Measurements from ENCODE around the gene KIF9.

DNA sequence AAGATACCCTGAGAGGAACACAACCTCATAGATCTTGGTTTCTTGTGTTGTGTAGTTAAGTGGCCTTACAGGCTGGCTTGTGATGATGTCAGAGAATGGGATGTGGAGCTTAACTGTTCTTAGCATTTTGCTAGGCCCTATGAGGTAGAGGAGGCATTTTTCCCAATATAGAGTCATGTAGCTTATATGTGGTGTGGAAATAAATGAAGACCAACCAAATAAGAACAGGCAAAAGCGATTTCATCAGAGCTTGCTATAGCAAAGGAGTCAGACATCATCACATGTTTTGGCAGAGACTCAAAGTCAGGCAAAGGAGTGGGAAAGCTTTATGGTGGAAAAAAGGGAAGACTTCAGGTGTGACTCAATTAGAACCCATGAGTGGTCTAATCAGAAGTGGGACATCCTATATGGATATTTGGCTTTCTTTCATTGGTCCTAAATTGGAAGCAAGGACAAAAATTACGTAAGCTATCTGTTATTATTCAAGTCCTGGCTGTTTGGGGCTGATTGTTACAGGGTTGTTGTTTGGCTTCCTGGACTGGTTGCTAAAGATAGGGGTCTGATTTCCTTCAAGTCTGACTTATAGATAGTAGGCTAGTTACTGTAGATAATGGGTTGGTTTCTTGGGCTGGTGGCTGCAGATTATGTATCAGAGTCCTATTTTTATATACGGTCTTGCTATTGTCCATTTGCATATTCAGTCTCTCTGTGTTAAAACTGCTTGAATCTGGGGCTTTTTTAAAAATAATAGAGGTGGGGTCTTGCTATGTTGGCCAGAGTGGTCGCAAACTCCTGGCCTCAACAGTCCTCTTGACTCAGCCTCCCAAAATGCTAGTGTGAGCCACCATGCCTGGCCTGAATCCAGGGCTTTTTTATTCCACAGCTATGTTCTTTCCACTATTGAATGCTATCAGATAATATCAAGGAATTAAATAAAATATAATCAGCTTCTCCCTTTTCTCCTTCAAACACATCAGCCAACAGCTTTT is 88.4 kb downstream of the KIF9 start:
- TF ChIP-seq ZFX (IDR thresholded peaks at IDR 0.05), result no peak
- TF ChIP-seq, protein P1, sequence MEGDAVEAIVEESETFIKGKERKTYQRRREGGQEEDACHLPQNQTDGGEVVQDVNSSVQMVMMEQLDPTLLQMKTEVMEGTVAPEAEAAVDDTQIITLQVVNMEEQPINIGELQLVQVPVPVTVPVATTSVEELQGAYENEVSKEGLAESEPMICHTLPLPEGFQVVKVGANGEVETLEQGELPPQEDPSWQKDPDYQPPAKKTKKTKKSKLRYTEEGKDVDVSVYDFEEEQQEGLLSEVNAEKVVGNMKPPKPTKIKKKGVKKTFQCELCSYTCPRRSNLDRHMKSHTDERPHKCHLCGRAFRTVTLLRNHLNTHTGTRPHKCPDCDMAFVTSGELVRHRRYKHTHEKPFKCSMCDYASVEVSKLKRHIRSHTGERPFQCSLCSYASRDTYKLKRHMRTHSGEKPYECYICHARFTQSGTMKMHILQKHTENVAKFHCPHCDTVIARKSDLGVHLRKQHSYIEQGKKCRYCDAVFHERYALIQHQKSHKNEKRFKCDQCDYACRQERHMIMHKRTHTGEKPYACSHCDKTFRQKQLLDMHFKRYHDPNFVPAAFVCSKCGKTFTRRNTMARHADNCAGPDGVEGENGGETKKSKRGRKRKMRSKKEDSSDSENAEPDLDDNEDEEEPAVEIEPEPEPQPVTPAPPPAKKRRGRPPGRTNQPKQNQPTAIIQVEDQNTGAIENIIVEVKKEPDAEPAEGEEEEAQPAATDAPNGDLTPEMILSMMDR (conservative IDR thresholded peaks at IDR 0.05), result no peak

Measured in C4-2B (cell line).